ENCODE measurements around the gene DGKQ.
"Not testable (repeated sequence)": the region's sequence is repeated elsewhere in the genome, so short reads cannot be mapped to it uniquely, and the experiment has no call there.

- not testable (repeated sequence) for TF ChIP-seq CTCF, EZH2 (IDR thresholded peaks at IDR 0.05)
These were observed 54.8 kb downstream of the DGKQ start for GRCh38 chr4:918591-918990.
